ENCODE measurements around the gene TPI1.
"Not testable (repeated sequence)": the region's sequence is repeated elsewhere in the genome, so short reads cannot be mapped to it uniquely, and the experiment has no call there.

The TPI1 gene

DNA sequence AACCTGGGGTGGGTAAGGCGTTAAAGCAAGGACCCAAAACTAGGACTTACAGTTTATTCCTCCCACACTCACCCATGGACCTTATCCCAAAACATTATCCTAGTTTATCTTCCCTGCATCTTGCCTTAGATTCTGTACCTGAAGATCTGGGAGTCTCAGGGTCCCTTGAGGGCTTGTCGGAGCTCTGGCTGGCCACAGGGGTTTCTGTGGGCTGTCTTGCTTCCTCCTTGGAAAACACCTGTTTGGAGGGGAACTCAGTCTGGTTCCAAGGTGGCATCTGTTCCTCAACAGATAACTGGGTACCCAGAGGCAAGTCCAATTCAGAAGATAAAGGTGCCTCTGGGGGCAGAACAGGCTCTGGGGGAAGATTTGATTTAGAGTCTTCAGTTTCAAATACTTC is 17.9 kb upstream of the TPI1 start:
- peak; percentile 27 for DNase-seq

GRCh38 chr12:6849976-6850560 is 17.3 kb upstream of the TPI1 start:
- no peak for DNase-seq

DNA sequence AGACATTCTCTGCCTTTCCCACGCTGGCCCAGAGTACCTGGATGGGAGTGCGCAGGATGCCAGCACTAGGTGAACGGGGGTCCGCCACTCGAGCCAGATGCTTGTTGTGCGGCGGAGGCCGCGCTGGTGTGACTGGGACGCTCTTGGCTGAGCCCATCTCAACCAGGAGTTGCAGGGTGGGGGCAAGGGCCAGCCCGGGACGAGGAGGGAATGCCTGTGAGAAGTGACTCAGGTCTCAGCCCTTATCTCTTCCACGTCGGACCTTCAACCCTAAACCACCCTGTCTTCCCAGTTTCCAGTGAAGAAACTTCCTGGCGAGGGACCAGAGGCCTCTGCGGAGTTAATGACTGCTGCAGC is 16.6 kb upstream of the TPI1 start:
- no peak for DNase-seq

GRCh38 chr12:6851153-6851920 is 16.0 kb upstream of the TPI1 start, which contains the start of gene CDCA3:
Gene CDCA3 (minus strand): TSS chr12:6851286. CDS start chr12:6850952, 334 bp downstream.
- peak; percentile 100 for DNase-seq

DNA sequence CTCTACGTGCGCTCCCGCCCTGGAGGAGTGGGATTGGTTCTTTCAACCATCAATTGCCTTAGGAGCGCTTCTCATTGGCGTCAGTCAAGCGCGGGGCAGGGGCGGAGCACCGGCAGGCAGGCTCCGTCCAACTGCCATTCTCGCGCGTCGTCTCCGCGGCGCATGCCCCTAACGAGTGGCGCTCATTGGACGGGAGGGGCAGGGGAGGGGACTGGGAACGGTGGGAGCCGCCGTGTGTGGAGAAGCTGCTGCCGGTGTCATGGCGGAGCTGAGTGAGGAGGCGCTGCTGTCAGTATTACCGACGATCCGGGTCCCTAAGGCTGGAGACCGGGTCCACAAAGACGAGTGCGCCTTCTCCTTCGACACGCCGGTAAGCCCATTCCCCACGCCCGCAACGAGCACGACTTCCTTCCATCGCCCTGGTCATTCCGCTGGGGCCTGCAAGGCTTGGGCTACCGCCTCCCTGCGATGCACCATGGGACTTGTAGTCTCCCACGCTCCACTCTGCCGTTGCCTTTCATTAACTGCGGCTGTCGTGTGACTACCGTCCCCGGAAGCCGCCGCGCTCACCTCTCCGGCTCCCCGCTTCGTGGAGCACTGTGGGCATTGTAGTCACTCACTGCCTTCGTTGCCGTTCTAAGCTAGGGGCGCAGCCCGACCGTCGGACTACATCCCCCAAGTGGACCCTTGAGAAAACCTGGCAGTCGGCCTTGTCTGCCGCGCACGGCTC is 15.2 kb upstream of the TPI1 start, which contains the start of gene USP5:
TSS of gene USP5 (plus strand) at position 230 of the 730 bp plus-strand sequence. CDS start at position 260, 30 bp downstream.
- DNase-seq: peak; percentile 100

DNA sequence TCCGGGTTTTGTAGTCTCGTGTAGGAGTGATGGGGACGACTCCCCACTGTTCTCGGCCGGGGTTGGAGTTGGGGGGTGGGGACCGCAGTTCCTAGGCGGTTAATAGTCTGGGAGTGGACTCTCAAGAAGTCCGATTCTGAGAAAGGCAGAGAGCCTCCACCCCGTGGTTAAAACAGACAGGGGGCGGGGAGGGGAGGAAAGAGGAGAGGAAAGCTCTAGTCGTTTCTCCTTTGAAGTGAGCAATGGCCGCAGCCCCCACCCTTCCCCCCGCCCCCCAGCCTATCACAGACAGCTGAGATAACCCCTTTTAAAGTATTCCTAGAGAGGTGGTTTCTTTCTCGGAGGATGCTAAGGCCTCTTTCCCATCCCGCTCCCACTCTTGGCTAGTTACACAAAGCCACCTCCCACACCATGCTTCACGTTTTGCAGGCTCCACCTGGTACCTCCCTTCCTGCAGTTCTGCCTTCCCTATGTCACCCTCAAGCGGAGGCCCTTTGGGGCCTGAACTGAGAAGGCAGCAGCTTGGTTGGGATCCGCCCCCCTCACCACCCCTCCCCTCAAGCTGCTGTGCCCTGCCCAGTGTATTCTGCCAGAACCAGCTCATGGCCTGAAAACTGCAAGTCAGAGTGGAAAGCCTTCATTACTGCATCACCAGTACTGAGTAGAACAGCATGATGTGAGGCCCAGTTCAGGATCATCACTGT is 14.5 kb upstream of the TPI1 start:
- peak; percentile 85 for DNase-seq

DNA sequence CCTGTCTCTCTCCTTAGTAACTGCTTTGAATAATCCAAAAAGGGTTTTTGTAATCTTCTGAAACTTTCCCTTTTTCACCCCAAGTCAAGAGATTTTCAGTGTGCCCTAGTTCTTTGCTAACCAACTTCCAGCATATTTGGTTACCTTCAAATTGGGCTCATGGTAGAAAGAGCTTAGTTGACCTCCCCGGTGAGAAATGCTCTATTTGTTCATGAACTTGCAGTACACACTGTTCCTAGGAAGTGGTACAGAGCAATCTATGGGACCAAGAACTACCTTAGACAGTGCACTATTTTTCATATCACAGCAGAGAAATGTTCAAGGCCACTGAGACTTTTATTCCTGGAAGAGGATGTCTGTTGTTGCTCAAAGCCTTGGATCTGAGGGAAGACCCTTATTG is 13.7 kb upstream of the TPI1 start:
- DNase-seq: no peak

DNA sequence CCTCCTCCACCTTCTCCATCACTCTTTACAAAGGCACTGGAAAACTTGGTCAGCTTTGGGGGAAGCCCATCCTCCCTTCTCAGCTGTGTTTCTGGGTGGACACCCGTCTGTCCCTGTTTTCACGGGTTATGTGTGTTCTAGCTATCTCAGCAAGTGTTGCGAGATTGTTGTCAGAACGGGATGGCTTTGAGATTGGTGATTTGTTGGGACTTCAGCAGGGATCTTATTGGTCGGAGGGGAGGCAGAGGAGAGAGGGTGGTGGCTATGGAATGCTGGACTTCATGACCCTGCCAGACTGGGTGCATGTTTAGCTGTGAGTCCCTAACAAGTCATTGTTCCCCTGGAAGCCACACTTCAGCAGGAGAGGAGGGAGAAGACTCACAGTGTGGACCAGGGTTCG is 13.3 kb upstream of the TPI1 start:
- DNase-seq: no peak

DNA sequence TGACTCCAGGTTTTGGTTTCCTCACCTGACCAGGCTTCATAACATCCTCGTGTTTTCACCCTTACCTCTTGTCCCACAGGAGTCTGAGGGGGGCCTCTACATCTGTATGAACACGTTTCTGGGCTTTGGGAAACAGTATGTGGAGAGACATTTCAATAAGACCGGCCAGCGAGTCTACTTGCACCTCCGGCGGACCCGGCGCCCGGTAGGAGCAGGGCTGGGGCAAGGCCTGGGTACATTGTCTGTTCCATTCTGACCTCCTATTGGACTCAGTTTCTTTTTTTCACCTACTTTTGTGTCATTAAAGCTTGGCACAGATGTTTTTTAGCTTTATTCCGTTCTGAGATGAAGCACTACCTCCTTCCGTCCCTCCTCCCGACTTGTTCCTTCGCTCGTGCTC is 12.0 kb upstream of the TPI1 start:
- DNase-seq: no peak

GRCh38 chr12:6858799-6859198 is 8.5 kb upstream of the TPI1 start:
- DNase-seq: no peak

DNA sequence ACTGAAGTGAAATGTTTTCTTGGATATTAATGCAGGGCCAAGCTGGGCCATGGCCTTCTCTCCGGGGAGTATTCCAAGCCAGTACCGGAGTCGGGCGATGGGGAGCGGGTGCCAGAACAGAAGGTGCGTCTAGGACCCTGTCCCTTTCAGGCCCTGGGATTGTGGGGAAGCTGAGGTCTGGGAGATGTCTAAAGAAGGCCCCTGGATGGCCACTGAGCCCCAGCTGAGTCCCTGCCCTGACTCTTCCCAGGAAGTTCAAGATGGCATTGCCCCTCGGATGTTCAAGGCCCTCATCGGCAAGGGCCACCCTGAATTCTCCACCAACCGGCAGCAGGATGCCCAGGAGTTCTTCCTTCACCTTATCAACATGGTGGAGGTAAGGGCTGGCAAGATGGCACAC is 7.2 kb upstream of the TPI1 start:
- no peak for DNase-seq

- DNase-seq: no peak
Measured at GRCh38 chr12:6860942-6861341, 6.4 kb upstream of the TPI1 start.

GRCh38 chr12:6861391-6861790 is 5.9 kb upstream of the TPI1 start:
- no peak for DNase-seq

DNA sequence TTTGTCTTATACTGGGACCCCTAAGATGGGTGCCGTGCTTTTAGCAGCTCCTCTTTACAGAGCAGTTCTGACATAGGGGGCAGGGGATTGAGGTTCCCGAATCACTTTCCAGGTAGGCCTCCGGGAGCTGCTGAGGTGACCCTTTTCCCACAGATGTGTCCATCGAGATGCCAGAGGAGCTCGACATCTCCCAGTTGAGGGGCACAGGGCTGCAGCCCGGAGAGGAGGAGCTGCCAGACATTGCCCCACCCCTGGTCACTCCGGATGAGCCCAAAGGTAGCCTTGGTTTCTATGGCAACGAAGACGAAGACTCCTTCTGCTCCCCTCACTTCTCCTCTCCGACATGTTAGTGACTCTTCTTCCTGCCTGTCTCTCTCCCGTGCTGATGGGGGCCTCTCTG is 4.3 kb upstream of the TPI1 start:
- DNase-seq: no peak

GRCh38 chr12:6863586-6864321 is 3.6 kb upstream of the TPI1 start:
- DNase-seq: no peak

DNA sequence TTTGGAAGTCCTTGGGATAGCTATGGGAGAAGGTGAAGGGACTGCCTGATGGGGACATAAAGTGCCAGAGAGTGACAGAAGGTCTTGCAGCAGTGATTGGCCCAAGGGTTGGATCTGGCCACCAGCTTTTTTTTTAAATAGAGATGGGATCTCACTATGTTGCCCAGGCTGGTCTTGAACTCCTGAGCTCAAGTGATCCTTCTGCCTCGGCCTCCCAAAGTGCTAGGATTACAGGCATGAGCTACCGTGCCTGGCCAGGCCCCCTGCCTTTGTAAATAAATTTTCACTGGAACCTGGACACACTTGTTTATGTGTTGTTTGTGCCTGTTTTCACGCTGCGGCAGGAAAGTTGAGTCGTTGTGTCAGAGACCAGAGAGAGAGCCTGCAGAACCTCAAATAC is 2.0 kb upstream of the TPI1 start:
- DNase-seq: not testable (repeated sequence)

- DNase-seq: no peak
Measured at GRCh38 chr12:6866163-6866919, 990 bp upstream of the TPI1 start.

DNA sequence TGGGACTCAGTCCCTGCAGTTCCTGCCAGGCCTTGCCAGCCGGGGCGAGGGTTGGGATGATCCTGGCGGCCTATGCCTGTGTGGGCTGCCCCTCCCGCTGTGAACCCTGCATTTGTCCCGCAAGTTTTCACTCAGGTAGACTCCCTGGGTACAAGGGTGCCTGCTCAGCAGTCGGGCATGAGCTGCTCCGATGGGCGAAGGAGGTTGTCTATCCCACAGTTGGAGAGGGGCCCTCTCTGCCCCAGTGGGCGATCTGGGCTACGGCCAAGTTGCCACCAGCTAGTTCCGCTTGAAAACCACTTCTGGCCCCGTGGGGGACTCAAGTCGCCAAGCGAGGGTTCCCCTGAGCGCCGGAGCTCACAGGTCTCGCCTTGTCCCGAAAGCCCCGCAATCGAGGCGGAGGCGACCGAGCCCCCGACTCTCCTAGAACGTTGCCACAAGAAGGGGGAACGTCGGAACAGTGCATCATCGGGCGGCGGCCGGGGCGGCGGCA is 365 bp upstream of the TPI1 start:
- DNase-seq: no peak

- peak; percentile 62 for DNase-seq
Measured at GRCh38 chr12:6868211-6869048, 1.1 kb downstream of the TPI1 start.

Data from hematopoietic multipotent progenitor cell treated with erythropoietin and hydrocortisone succinate and interleukin-3 and kit ligand, for 4 days (in vitro differentiated cells).